Endodermal cell (in vitro differentiated cells): ENCODE measurements around the gene CRACR2B. TPM values are rescaled to one million over a fixed set of nuclear protein-coding genes. Genes with fewer than 3 reads are reported as not detected.

ENCODE experiments used
- DNase-seq: peaks from one replicate; pipeline ENCODE4 v3.0.0-alpha.2; 2017
- H3K27ac ChIP-seq: 2 replicates; pipeline ENCODE4 v1.5.1; 2013; ENCODE audit warnings: mild to moderate bottlenecking, low read depth, low read length, moderate library complexity
- H3K27me3 ChIP-seq: 2 replicates; pipeline ENCODE4 v1.6.1; 2013; ENCODE audit warnings: mild to moderate bottlenecking, low read length, moderate library complexity; ENCODE audit not compliant: insufficient read depth, control insufficient read depth, poor library complexity, severe bottlenecking
- H3K36me3 ChIP-seq: 2 replicates; pipeline ENCODE4 v1.7.0; 2013; ENCODE audit warnings: mild to moderate bottlenecking, low read length, moderate library complexity; ENCODE audit not compliant: control insufficient read depth, insufficient read depth
- H3K4me1 ChIP-seq: one replicate; pipeline ENCODE4 v1.7.0; 2013; ENCODE audit warnings: low read length; ENCODE audit not compliant: control insufficient read depth, insufficient read depth
- H3K4me3 ChIP-seq: 2 replicates; pipeline ENCODE4 v1.5.1; 2013; ENCODE audit warnings: mild to moderate bottlenecking, low read length, moderate library complexity
- H3K9ac ChIP-seq: 2 replicates; pipeline ENCODE4 v1.6.1; 2013; ENCODE audit warnings: mild to moderate bottlenecking, low read length, moderate library complexity; ENCODE audit not compliant: poor library complexity, severe bottlenecking; ENCODE audit errors: extremely low read depth
- H3K9me3 ChIP-seq: 2 replicates; pipeline ENCODE4 v1.6.1; 2013; ENCODE audit warnings: mild to moderate bottlenecking, low read length, moderate library complexity; ENCODE audit not compliant: control insufficient read depth
- H3K27ac Mint-ChIP-seq: 2 replicates; pipeline ENCODE4 v1.8.0; 2020; ENCODE audit warnings: mixed read lengths
- H3K27me3 Mint-ChIP-seq: 2 replicates; pipeline ENCODE4 v1.8.0; 2021; ENCODE audit warnings: mild to moderate bottlenecking, mixed read lengths; ENCODE audit not compliant: insufficient read depth
- H3K36me3 Mint-ChIP-seq: 2 replicates; pipeline ENCODE4 v1.8.0; 2020; ENCODE audit warnings: low read depth, mixed read lengths
- H3K4me1 Mint-ChIP-seq: 2 replicates; pipeline ENCODE4 v1.8.0; 2020; ENCODE audit warnings: mixed read lengths
- H3K4me3 Mint-ChIP-seq: 2 replicates; pipeline ENCODE4 v1.8.0; 2020; ENCODE audit warnings: mild to moderate bottlenecking, moderate library complexity, mixed read lengths
- H3K9me3 Mint-ChIP-seq: 2 replicates; pipeline ENCODE4 v1.8.0; 2020; ENCODE audit warnings: mild to moderate bottlenecking, mixed read lengths
- WGBS, 2 experiments: methylation state at CpG; one replicate each; pipeline versions ENCODE4 v1.1.5 to v1.1.7; 2013; ENCODE audit warnings: missing lambda C conversion rate in 2 of 2, mixed read lengths in 1 of 2; ENCODE audit not compliant: insufficient coverage in 1 of 2, insufficient read length in 1 of 2; 5-methylcytosine and 5-hydroxymethylcytosine counted together
- total RNA-seq, 2 donors: library from RNA; stranded (reverse); fragmentation: NEBNext Ultra II Directional in 1 of 2; extraction: Animal tissue kit (Norgen Biotek cat#: 25700) in 1 of 2; gene quantifications; 2 replicates in 1 of 2; 3 replicates in 1 of 2; pipeline ENCODE4 v1.2.1, GENCODE V29; 2021
- TF ChIP-seq, protein P1 (sequence below): fragments of 200-600 bp; sonication (generic); conservative IDR thresholded peaks from 2 replicates; pipeline ENCODE4 v1.5.0; 2021; ENCODE audit warnings: antibody characterized with exemption, mild to moderate bottlenecking

CRACR2B gene
- total RNA-seq, 2 donors from 2014 or later = 22.3 to 28.1 TPM

DNA sequence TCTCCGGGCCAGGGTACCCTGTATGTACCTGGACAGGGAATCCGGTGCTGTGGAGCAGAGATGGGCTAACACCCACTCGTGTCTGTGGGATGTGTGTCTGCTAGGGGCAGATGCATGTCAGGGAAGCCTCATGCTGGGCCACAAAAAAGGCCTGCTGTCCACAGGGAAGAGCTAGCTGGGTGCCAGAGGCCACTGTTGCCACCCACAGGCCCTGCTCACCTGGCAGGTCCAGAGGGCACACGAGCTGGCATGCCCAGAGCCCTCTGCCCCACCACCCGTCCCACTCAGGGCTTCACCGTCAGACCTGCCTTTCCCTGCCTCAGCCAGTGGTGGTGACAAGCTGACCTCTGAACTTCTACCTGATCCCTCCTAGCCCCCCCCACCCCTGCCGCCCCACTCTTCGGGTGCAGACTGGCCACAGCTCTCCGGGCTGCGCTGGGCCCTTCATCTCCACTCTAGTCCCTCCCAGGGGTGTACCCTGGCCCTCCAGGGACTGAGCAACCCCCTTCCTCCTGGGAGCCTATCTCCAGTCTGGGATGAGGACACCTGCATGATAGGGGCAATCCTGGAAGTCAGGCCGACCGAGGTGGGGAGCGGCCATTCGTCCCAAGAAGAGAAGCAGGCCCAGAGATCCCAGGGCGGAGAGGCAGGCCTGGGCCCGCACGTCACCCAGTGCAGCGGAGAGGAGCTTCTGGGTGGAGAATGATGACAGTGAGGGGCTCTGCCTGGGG lies 31.0 kb upstream of the CRACR2B start:
- Histone ChIP-seq H3K27ac (peak overlapping the region; percentile 95), H3K4me1 (peaks cover 4% of the 10 kb centered on the region), H3K9me3 (no peaks in the 10 kb centered on the region), H3K36me3 (peaks cover 8% of the 10 kb centered on the region), H3K4me3 (peak overlapping the region; percentile 87), H3K27me3 (no peaks in the 10 kb centered on the region), H3K9ac (peak overlapping the region; percentile 74)
- WGBS, 2 experiments = 44 to 59% methylated on average over 12 to 18 of the region's 18 CpGs
- H3K27ac Mint-ChIP-seq = peak overlapping the region; percentile 85
- TF ChIP-seq, protein P1, sequence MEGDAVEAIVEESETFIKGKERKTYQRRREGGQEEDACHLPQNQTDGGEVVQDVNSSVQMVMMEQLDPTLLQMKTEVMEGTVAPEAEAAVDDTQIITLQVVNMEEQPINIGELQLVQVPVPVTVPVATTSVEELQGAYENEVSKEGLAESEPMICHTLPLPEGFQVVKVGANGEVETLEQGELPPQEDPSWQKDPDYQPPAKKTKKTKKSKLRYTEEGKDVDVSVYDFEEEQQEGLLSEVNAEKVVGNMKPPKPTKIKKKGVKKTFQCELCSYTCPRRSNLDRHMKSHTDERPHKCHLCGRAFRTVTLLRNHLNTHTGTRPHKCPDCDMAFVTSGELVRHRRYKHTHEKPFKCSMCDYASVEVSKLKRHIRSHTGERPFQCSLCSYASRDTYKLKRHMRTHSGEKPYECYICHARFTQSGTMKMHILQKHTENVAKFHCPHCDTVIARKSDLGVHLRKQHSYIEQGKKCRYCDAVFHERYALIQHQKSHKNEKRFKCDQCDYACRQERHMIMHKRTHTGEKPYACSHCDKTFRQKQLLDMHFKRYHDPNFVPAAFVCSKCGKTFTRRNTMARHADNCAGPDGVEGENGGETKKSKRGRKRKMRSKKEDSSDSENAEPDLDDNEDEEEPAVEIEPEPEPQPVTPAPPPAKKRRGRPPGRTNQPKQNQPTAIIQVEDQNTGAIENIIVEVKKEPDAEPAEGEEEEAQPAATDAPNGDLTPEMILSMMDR = no peak
- no peaks in the 10 kb centered on the region for H3K27me3 Mint-ChIP-seq
- DNase-seq = no peak
- peaks cover 10% of the 10 kb centered on the region for H3K36me3 Mint-ChIP-seq
- H3K4me3 Mint-ChIP-seq = peak overlapping the region; percentile 76
- no peaks in the 10 kb centered on the region for H3K9me3 Mint-ChIP-seq
- H3K4me1 Mint-ChIP-seq = peaks cover 4% of the 10 kb centered on the region

DNA sequence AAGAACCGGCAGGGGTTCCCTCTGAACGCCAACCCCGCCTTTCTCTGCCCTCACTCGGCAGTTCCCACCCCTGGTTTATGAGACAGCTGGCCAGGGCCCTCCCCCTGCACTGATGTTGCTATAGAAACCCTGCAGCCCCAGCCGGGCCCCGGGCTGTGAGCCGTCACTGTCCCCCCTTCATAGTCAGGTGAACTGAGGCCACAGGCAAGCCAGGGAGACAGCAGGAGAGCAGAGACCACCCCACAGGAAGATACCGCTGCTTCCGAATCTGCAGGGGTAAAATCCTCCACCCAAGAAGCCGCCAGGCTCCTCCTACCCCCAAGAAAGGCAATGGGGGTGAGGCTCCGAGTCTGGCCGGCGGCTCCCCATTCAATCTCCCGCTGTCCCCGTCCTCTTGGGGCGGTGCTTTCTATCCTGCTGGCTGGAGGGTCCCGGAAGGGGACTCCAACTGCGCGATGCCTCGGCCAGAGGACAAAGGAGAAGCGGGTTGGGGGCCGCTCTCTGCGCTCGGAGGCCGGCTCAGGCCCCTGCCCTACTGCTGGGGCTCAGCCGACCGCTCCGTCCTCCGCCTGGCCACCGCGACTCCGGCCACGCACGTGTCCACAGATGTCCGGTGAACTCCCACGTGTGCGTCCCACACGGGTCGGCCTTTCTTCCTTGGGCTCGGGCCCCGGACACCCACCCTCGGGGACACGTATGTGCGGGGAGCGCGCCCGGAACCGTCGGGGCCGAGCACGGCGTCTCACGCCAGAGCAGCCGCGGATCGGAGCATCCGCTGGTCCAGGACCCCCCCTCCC lies 30.2 kb upstream of the CRACR2B start:
- WGBS, 2 experiments = 0 to 1% methylated on average over 27 to 57 of the region's 57 CpGs

DNA sequence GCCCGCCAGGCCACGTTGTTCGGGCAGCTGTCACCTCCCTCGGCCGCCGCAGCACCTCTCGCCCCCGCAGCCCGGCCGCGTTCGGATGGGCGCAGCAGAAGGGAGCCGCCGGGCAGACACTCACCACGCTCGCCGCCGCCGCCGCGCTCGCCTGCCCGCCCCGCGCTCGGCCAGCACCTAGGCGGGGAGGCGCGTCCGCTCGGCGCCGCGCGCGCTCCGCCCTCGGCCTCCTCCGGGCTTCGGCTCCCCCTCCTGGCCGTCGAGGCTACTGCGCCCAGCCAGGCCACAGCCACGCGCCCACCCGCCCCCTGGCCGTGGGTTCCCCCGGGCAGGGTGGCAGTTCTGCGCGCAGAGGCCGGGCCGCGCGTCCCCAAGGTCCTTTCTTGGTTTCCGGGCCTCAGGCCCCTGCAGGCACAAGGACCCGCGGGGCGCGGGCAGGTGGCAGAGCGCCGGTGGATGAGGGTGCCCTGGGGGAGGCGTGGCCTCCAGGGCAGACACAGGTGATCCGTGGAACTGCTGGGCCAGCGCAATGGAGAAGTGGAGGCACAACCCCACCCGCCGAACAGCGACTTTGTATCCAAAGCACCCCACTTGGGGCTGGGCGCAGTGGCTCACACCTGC lies 29.5 kb upstream of the CRACR2B start, which contains the start of gene SLC25A22:
Gene SLC25A22, minus strand, starts transcription at position 189 of the 621 bp plus-strand sequence. CDS start 3,275 bp downstream, outside the sequence.
- no peaks in the 10 kb centered on the region for H3K27me3 ChIP-seq
- H3K4me1 ChIP-seq = peaks cover 4% of the 10 kb centered on the region
- TF ChIP-seq, protein P1 = peak; percentile 88
- Mint-ChIP-seq H3K4me3 (peak within 1 kb of the TSS; percentile 76), H3K27me3 (no peaks in the 10 kb centered on the region), H3K36me3 (peaks cover 7% of the 10 kb centered on the region), H3K27ac (peak within 1 kb of the TSS; percentile 85), H3K4me1 (peaks cover 4% of the 10 kb centered on the region), H3K9me3 (no peaks in the 10 kb centered on the region)
- peak; percentile 92 for DNase-seq
- 10 to 29% methylated on average over 21 to 69 of the region's 69 CpGs for WGBS, 2 experiments
- peak within 1 kb of the TSS; percentile 87 for H3K4me3 ChIP-seq
- no peaks in the 10 kb centered on the region for H3K9me3 ChIP-seq
- peaks cover 13% of the 10 kb centered on the region for H3K36me3 ChIP-seq
- peak within 1 kb of the TSS; percentile 95 for H3K27ac ChIP-seq
- H3K9ac ChIP-seq = peak within 1 kb of the TSS; percentile 74

More for the DNA sequence above, 30.2 kb upstream of the CRACR2B start:
- H3K4me3 ChIP-seq = peak overlapping the region; percentile 87
- no peaks in the 10 kb centered on the region for H3K9me3 Mint-ChIP-seq
- H3K36me3 Mint-ChIP-seq = peaks cover 7% of the 10 kb centered on the region
- peak overlapping the region; percentile 74 for H3K9ac ChIP-seq
- peak overlapping the region; percentile 85 for H3K27ac Mint-ChIP-seq
- no peaks in the 10 kb centered on the region for H3K27me3 ChIP-seq
- H3K4me1 Mint-ChIP-seq = peaks cover 4% of the 10 kb centered on the region
- peaks cover 13% of the 10 kb centered on the region for H3K36me3 ChIP-seq
- no peaks in the 10 kb centered on the region for H3K27me3 Mint-ChIP-seq
- no peaks in the 10 kb centered on the region for H3K9me3 ChIP-seq
- DNase-seq = peak; percentile 87
- peaks cover 4% of the 10 kb centered on the region for H3K4me1 ChIP-seq
- TF ChIP-seq, protein P1 = no peak
- peak overlapping the region; percentile 95 for H3K27ac ChIP-seq
- peak overlapping the region; percentile 76 for H3K4me3 Mint-ChIP-seq
